Measurements from ENCODE around the gene PLEKHA5.

- TF ChIP-seq RXRA (IDR thresholded peaks at IDR 0.05; ENCODE audit: borderline replicate concordance, low read depth) (no peak), GABPA (IDR thresholded peaks at IDR 0.05; ENCODE audit: low read depth) (no peak), POLR2AphosphoS5 (IDR thresholded peaks at IDR 0.05; ENCODE audit: low read depth, low read length) (no peak), ZBTB33 (IDR thresholded peaks at IDR 0.05; ENCODE audit: borderline replicate concordance, low read depth) (no peak)
Observed at GRCh38 chr12:19198272-19198671, 68.7 kb downstream of the PLEKHA5 start.
